Lower leg skin (tissue), 3 donors: Measurements from ENCODE around the gene CADPS2.

Experiments used
- POLR2A ChIP-seq, 2 donors: fragments of 450-650 bp; IDR thresholded peaks; one replicate each; pipeline ENCODE4 v1.6.1; 2016 to 2017; ENCODE audit warnings: antibody characterized with exemption in 2 of 2, mild to moderate bottlenecking in 1 of 2, moderate library complexity in 1 of 2
- TF ChIP-seq, protein P1 (sequence below), 3 donors: fragments of 450-650 bp; IDR thresholded peaks; one replicate each; pipeline ENCODE4 v1.5.1; 2016; ENCODE audit warnings: antibody characterized with exemption in 3 of 3, mild to moderate bottlenecking in 3 of 3, moderate library complexity in 2 of 3

GRCh38 chr7:122770686-122771335 is 115.4 kb downstream of the CADPS2 start:
- no peak for TF ChIP-seq POLR2A (IDR thresholded peaks at IDR 0.05)
- TF ChIP-seq, protein P1, sequence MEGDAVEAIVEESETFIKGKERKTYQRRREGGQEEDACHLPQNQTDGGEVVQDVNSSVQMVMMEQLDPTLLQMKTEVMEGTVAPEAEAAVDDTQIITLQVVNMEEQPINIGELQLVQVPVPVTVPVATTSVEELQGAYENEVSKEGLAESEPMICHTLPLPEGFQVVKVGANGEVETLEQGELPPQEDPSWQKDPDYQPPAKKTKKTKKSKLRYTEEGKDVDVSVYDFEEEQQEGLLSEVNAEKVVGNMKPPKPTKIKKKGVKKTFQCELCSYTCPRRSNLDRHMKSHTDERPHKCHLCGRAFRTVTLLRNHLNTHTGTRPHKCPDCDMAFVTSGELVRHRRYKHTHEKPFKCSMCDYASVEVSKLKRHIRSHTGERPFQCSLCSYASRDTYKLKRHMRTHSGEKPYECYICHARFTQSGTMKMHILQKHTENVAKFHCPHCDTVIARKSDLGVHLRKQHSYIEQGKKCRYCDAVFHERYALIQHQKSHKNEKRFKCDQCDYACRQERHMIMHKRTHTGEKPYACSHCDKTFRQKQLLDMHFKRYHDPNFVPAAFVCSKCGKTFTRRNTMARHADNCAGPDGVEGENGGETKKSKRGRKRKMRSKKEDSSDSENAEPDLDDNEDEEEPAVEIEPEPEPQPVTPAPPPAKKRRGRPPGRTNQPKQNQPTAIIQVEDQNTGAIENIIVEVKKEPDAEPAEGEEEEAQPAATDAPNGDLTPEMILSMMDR (IDR thresholded peaks at IDR 0.05), result no peak
